Measurements from ENCODE around the gene RSL1D1.

RSL1D1 gene

DNA sequence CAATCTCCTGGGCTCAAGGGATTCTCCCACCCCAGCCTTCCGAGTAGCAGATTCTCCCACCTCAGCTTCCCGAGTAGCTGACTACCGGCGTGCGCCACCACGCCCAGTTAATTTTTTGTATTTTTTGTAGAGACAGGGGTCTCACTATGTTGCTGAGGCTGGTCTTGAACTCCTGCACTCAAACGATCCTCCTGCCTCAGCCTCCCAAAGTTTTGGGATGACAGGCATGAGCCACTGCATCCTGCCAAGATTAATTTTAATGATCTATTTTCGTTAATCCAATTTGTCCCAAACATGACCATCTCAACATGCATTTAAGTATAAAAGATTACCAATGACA is 55.5 kb downstream of the RSL1D1 start:
- in situ Hi-C loops (cut with HindIII; ENCODE audit: low pct_ligation_motif_present, low sequenced_read_pairs): no loop called here
- peaks cover 6% of the 10 kb centered on the region for H3K36me3 ChIP-seq (replicated peaks)
- H3K4me3 ChIP-seq (ENCODE audit: low read depth, low read length): peak overlapping the region; percentile 88
- no peaks in the 10 kb centered on the region for H3K27me3 ChIP-seq (replicated peaks)
- no peak for DNase-seq
- H3K27ac ChIP-seq: peak overlapping the region; percentile 89
- TF ChIP-seq, protein P1, sequence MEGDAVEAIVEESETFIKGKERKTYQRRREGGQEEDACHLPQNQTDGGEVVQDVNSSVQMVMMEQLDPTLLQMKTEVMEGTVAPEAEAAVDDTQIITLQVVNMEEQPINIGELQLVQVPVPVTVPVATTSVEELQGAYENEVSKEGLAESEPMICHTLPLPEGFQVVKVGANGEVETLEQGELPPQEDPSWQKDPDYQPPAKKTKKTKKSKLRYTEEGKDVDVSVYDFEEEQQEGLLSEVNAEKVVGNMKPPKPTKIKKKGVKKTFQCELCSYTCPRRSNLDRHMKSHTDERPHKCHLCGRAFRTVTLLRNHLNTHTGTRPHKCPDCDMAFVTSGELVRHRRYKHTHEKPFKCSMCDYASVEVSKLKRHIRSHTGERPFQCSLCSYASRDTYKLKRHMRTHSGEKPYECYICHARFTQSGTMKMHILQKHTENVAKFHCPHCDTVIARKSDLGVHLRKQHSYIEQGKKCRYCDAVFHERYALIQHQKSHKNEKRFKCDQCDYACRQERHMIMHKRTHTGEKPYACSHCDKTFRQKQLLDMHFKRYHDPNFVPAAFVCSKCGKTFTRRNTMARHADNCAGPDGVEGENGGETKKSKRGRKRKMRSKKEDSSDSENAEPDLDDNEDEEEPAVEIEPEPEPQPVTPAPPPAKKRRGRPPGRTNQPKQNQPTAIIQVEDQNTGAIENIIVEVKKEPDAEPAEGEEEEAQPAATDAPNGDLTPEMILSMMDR (IDR thresholded peaks at IDR 0.05; ENCODE audit: low read depth, low read length, missing control alignments): no peak

DNA sequence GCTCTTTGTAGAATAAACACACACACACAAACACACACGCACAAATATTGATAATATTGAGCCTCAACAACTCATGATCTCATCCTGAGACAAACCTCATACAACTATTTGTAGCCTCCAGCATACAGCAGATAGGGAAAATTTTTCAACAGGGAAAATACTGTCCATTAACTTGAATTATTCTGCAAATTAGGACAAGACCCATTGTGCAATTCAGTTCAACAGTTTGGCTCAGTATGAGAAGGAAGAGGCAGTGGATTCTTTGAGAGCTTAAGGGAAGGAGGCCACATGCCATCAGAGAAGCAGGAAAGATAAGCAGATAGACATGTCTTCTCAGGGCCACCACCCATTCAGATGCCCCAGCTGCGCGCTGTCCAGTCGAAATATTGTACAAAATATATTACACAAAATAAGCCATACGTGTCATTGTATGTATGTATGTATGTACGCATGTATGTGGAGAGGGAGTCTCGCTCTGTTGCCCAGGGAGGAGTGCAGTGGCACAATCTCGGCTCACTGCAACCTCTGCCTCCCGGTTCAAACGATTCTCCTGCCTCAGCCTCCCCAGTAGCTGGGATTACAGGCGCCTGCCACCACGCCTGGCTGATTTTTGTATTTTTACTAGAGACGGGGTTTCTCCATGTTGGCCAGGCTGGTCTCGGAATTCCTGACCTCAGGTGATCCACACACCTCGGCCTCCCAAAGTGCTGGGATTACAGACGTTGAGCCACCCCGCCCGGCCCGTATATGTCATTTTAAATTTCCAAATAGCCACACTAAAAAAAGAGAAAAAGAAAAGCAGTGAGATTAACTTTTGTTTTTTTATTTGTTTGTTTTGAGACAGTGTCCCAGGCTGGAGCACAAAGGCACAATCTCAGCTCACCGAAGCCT is 56.1 kb downstream of the RSL1D1 start:
- TF ChIP-seq, protein P1 (IDR thresholded peaks at IDR 0.05; ENCODE audit: low read depth, low read length, missing control alignments): no peak
- DNase-seq: no peak
- H3K4me3 ChIP-seq (ENCODE audit: low read depth, low read length): peak overlapping the region; percentile 88
- peaks cover 9% of the 10 kb centered on the region for H3K36me3 ChIP-seq (replicated peaks)
- in situ Hi-C loops (cut with HindIII; ENCODE audit: low pct_ligation_motif_present, low sequenced_read_pairs): no loop called here
- H3K27me3 ChIP-seq (replicated peaks): no peaks in the 10 kb centered on the region
- peak overlapping the region; percentile 89 for H3K27ac ChIP-seq

GRCh38 chr16:11794447-11794846 is 56.9 kb downstream of the RSL1D1 start:
- Histone ChIP-seq H3K27me3 (replicated peaks) (no peaks in the 10 kb centered on the region), H3K27ac (no peak overlapping the region), H3K4me3 (ENCODE audit: low read depth, low read length) (no peak overlapping the region), H3K36me3 (replicated peaks) (peaks cover 9% of the 10 kb centered on the region)
- DNase-seq: no peak
- in situ Hi-C loops (cut with HindIII; ENCODE audit: low pct_ligation_motif_present, low sequenced_read_pairs): no loop called here
- TF ChIP-seq, protein P1 (IDR thresholded peaks at IDR 0.05; ENCODE audit: low read depth, low read length, missing control alignments): no peak

- Histone ChIP-seq H3K36me3 (replicated peaks) (peaks cover 9% of the 10 kb centered on the region), H3K4me3 (ENCODE audit: low read depth, low read length) (no peak overlapping the region), H3K27ac (no peak overlapping the region), H3K27me3 (replicated peaks) (no peaks in the 10 kb centered on the region)
- TF ChIP-seq, protein P1 (IDR thresholded peaks at IDR 0.05; ENCODE audit: low read depth, low read length, missing control alignments): no peak
- in situ Hi-C loops (cut with HindIII; ENCODE audit: low pct_ligation_motif_present, low sequenced_read_pairs): no loop called here
- no peak for DNase-seq
These were observed 57.5 kb downstream of the RSL1D1 start for GRCh38 chr16:11793840-11794239.

DNA sequence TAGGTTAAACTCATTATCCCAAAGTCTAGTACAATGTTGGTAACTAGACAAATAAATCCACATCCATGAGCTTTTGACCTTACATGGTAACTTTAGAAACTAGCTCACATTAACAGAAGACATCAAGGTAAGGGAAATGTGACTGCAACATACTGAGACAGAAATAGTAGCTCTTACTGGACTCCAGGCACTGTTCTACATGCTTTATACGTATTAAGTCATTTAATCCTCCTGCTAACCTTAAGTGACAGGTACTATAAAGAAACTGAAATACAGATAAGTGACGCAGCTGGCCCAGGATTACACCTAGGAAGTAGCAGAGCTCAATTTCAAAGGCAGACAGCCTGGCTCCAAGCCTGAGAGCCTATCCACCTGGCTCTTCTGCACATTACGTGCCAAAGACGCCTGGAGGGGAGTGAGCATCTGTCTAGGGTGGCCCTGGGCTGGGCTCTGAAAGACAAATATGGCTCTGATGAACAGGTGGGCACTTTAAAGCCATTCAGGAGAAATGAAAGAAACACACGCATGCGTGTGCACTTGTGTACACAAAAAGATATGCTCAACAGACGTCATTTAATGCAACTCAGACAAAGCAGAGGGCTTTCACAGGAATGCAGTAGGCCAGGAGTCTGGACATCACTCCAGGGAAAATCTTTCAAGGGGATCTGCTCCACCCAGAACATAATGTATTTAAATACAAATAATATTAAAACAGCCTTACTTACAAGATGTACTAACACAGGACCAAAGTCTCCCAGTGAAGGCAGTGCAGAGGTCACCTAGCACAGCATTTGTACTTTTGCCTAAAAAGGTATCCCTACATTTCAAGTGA is 58.7 kb downstream of the RSL1D1 start:
- no peak for DNase-seq
- TF ChIP-seq, protein P1 (IDR thresholded peaks at IDR 0.05; ENCODE audit: low read depth, low read length, missing control alignments): no peak
- peaks cover 9% of the 10 kb centered on the region for H3K36me3 ChIP-seq (replicated peaks)
- in situ Hi-C loops (cut with HindIII; ENCODE audit: low pct_ligation_motif_present, low sequenced_read_pairs): no loop called here
- H3K4me3 ChIP-seq (ENCODE audit: low read depth, low read length): no peak overlapping the region
- no peaks in the 10 kb centered on the region for H3K27me3 ChIP-seq (replicated peaks)
- no peak overlapping the region for H3K27ac ChIP-seq
